GM21786 (cell line): ENCODE measurements around the gene TAS2R60.
"Not testable (repeated sequence)": the region's sequence is repeated elsewhere in the genome, so short reads cannot be mapped to it uniquely, and the experiment has no call there.

Experiments used
- ATAC-seq: cut with Tn5 transposase; IDR thresholded peaks from one replicate; pipeline ENCODE4 v1.9.1; 2021; ENCODE audit not compliant: unreplicated experiment

TAS2R60 gene

GRCh38 chr7:143467724-143468123 lies 24.5 kb downstream of the TAS2R60 start:
- ATAC-seq, result no peak

- not testable (repeated sequence) for ATAC-seq
Measured at GRCh38 chr7:143472071-143472689, 28.9 kb downstream of the TAS2R60 start.

GRCh38 chr7:143477501-143478150 lies 34.4 kb downstream of the TAS2R60 start, which contains the start of gene TAS2R41:
TAS2R41 (plus strand) TSS chr7:143477873; CDS start chr7:143477873, 0 bp downstream.
- no peak for ATAC-seq

- no peak for ATAC-seq
Measured at GRCh38 chr7:143479055-143479766, 36.0 kb downstream of the TAS2R60 start.

GRCh38 chr7:143480501-143480900 lies 37.2 kb downstream of the TAS2R60 start:
- ATAC-seq, result no peak

GRCh38 chr7:143484119-143484518 lies 40.9 kb downstream of the TAS2R60 start:
- ATAC-seq, result no peak

GRCh38 chr7:143485094-143485493 lies 41.8 kb downstream of the TAS2R60 start:
- no peak for ATAC-seq

GRCh38 chr7:143485500-143485899 lies 42.2 kb downstream of the TAS2R60 start:
- no peak for ATAC-seq

GRCh38 chr7:143486266-143486665 lies 43.0 kb downstream of the TAS2R60 start:
- not testable (repeated sequence) for ATAC-seq

- ATAC-seq, result no peak
Measured at GRCh38 chr7:143487061-143487460, 43.8 kb downstream of the TAS2R60 start.

GRCh38 chr7:143487566-143487965 lies 44.3 kb downstream of the TAS2R60 start:
- peak; percentile 82 for ATAC-seq

- ATAC-seq, result no peak
Measured at GRCh38 chr7:143490717-143491306, 47.6 kb downstream of the TAS2R60 start.

- no peak for ATAC-seq
Measured at GRCh38 chr7:143492043-143492471, 48.8 kb downstream of the TAS2R60 start.

- no peak for ATAC-seq
Measured at GRCh38 chr7:143492799-143493739, 49.8 kb downstream of the TAS2R60 start.

- ATAC-seq, result peak; percentile 32
Measured at GRCh38 chr7:143493751-143494150, 50.5 kb downstream of the TAS2R60 start.
